GM23338 (cell line): ENCODE measurements around the gene RIPPLY1.

ENCODE experiments used
- CREB1 ChIP-seq: fragments of 250-450 bp; sonication (Bioruptor Pico); IDR thresholded peaks from 2 replicates; pipeline ENCODE4 v1.5.0; 2020; ENCODE audit warnings: low read depth, mild to moderate bottlenecking, moderate library complexity
- CTCF ChIP-seq, 2 experiments: fragments of 200-600 bp in 1 of 2; sonication (generic) in 1 of 2; conservative IDR thresholded peaks; 2 replicates each; pipeline versions ENCODE4 v1.5.1 to v1.6.1; 2016 to 2017; ENCODE audit warnings: antibody characterized with exemption in 2 of 2, low read depth in 2 of 2, mild to moderate bottlenecking in 2 of 2, moderate library complexity in 1 of 2
- ETS1 ChIP-seq: IDR thresholded peaks from 2 replicates; pipeline ENCODE4 v1.6.1; 2016; ENCODE audit warnings: antibody characterized with exemption
- EZH2 ChIP-seq: fragments of 200-600 bp; sonication (generic); IDR thresholded peaks from one replicate; pipeline ENCODE4 v1.8.0; 2017; ENCODE audit warnings: antibody characterized with exemption, mild to moderate bottlenecking, low read depth; ENCODE audit not compliant: unreplicated experiment
- EZH2phosphoT487 ChIP-seq: fragments of 200-600 bp; sonication (generic); IDR thresholded peaks from one replicate; pipeline ENCODE4 v1.8.1; 2018; ENCODE audit warnings: antibody characterized with exemption; ENCODE audit not compliant: unreplicated experiment
- JUNB ChIP-seq: IDR thresholded peaks from one replicate; pipeline ENCODE4 v1.6.1; 2016; ENCODE audit warnings: antibody characterized with exemption; ENCODE audit not compliant: unreplicated experiment
- NANOG ChIP-seq: IDR thresholded peaks from 2 replicates; pipeline ENCODE4 v1.6.1; 2016; ENCODE audit warnings: antibody characterized with exemption, borderline replicate concordance
- POLR2AphosphoS5 ChIP-seq: IDR thresholded peaks from 2 replicates; pipeline ENCODE4 v1.6.1; 2016; ENCODE audit warnings: antibody characterized with exemption, low read depth
- REST ChIP-seq: IDR thresholded peaks from one replicate; pipeline ENCODE4 v1.6.1; 2018; ENCODE audit warnings: antibody characterized with exemption; ENCODE audit not compliant: unreplicated experiment
- STAT1 ChIP-seq: IDR thresholded peaks from one replicate; pipeline ENCODE4 v1.6.1; 2016; ENCODE audit warnings: antibody characterized with exemption; ENCODE audit not compliant: unreplicated experiment
- ZNF114 ChIP-seq: fragments of 250-450 bp; sonication (Bioruptor Pico); IDR thresholded peaks from 2 replicates; pipeline ENCODE4 v1.5.0; 2020; ENCODE audit warnings: mild to moderate bottlenecking, moderate library complexity
- ZNF331 ChIP-seq: fragments of 250-450 bp; sonication (Bioruptor Pico); IDR thresholded peaks from 2 replicates; pipeline ENCODE4 v1.5.0; 2020; ENCODE audit warnings: low read depth, mild to moderate bottlenecking, moderate library complexity
- ZNF462 ChIP-seq: fragments of 250-450 bp; sonication (Bioruptor Pico); IDR thresholded peaks from 2 replicates; pipeline ENCODE4 v1.5.0; 2020; ENCODE audit warnings: mild to moderate bottlenecking, moderate library complexity

GRCh38 chrX:106901781-106902219, 1.3 kb downstream of the RIPPLY1 start:
- TF ChIP-seq REST, result no peak
- TF ChIP-seq CTCF (conservative IDR thresholded peaks at IDR 0.05; ENCODE audit: low read depth in 2 of 2), result no peak
- TF ChIP-seq EZH2, result no peak
- no peak for TF ChIP-seq JUNB
- no peak for TF ChIP-seq POLR2AphosphoS5
- no peak for TF ChIP-seq EZH2phosphoT487
- no peak for TF ChIP-seq CREB1 (CRISPR knock-in tag)
- TF ChIP-seq ZNF331 (CRISPR knock-in tag), result no peak
- no peak for TF ChIP-seq ETS1
- no peak for TF ChIP-seq ZNF462 (CRISPR knock-in tag)
- no peak for TF ChIP-seq ZNF114 (CRISPR knock-in tag)
- TF ChIP-seq STAT1, result no peak
- TF ChIP-seq NANOG, result no peak
